A549 (cell line): ENCODE results near the gene PTPRN2. TPM values are rescaled to one million over a fixed set of nuclear protein-coding genes. Genes with fewer than 3 reads are reported as not detected.
A peak's percentile ranks its signal among the peaks of the same experiment; 100 is the strongest.

ENCODE experiments used
- ATAC-seq, 2 experiments: fragments of 200-7000 bp in 1 of 2; fragments of >200 bp in 1 of 2; cut with Nextera tagmentation in 1 of 2; cut with Tn5 transposase in 1 of 2; 3 replicates each; pipeline versions ENCODE4 v1.8.0 to v1.9.1; 2018 to 2020; ENCODE audit warnings: mild to moderate bottlenecking in 1 of 2, moderate library complexity in 1 of 2
- CTCF ChIA-PET: fragments of 300-600 bp; sonication (Branson Sonifier 250); formaldehyde crosslinking; extraction: SDS; loops from one replicate; lab custom pipeline; 2021; ENCODE audit warnings: antibody characterized with exemption, inconsistent platforms; lab: Yijun Ruan, JAX
- POLR2A ChIA-PET: fragments of 350-600 bp; formaldehyde crosslinking; extraction: SDS; loops from one replicate; lab custom pipeline; 2021; ENCODE audit warnings: antibody characterized with exemption, inconsistent platforms; lab: Yijun Ruan, JAX
- DNase-seq, 2 experiments: peaks; one replicate each; pipeline versions ENCODE4 v3.0.0 to v3.0.0-alpha.2; 2011 to 2016; ENCODE audit warnings: low read depth in 1 of 2, low spot score in 1 of 2
- FAIRE-seq: peaks from 2 replicates; lab custom pipeline; 2011; peaks lifted over from hg19 to GRCh38; lab: Jason Lieb, UNC
- H3K27ac ChIP-seq, 2 experiments: fragments of >200 bp; sonication (Bioruptor Twin); formaldehyde crosslinking; 3 replicates each; pipeline ENCODE4 v1.5.1; 2016 to 2017
- H3K4me1 ChIP-seq: fragments of >200 bp; sonication (Bioruptor Twin); formaldehyde crosslinking; 3 replicates; pipeline ENCODE4 v1.6.1; 2016
- H3K4me2 ChIP-seq: fragments of >200 bp; sonication (Bioruptor Twin); formaldehyde crosslinking; 3 replicates; pipeline ENCODE4 v1.6.1; 2016
- H3K4me3 ChIP-seq: fragments of >200 bp; sonication (Bioruptor Twin); formaldehyde crosslinking; 3 replicates; pipeline ENCODE4 v1.5.1; 2016
- H3K9me3 ChIP-seq: fragments of >200 bp; sonication (Bioruptor Twin); formaldehyde crosslinking; 3 replicates; pipeline ENCODE4 v1.6.1; 2016
- ATOH8 ChIP-seq: fragments of 250-450 bp; sonication (Bioruptor Pico); IDR thresholded peaks from 2 replicates; pipeline ENCODE4 v1.5.0; 2020; ENCODE audit warnings: low read depth, mild to moderate bottlenecking, moderate library complexity
- BHLHE40 ChIP-seq: IDR thresholded peaks from 2 replicates; pipeline ENCODE4 v1.6.1; 2012; ENCODE audit warnings: low read depth, low read length, inconsistent platforms
- FOSB ChIP-seq: fragments of 250-450 bp; sonication (Bioruptor Pico); IDR thresholded peaks from 2 replicates; pipeline ENCODE4 v1.5.0; 2020; ENCODE audit warnings: mild to moderate bottlenecking, moderate library complexity
- FOXS1 ChIP-seq: fragments of 250-450 bp; sonication (Bioruptor Pico); IDR thresholded peaks from 2 replicates; pipeline ENCODE4 v1.5.0; 2020; ENCODE audit warnings: mild to moderate bottlenecking, moderate library complexity
- GATA3 ChIP-seq: IDR thresholded peaks from 2 replicates; pipeline ENCODE4 v1.6.1; 2012; ENCODE audit warnings: borderline replicate concordance
- JUN ChIP-seq, 2 experiments: fragments of >200 bp; sonication (Bioruptor Twin); formaldehyde crosslinking; IDR thresholded peaks; 2 replicates in 1 of 2; 3 replicates in 1 of 2; pipeline ENCODE4 v1.6.1; 2016 to 2017
- MAZ ChIP-seq: fragments of 150-350 bp; IDR thresholded peaks from 2 replicates; pipeline ENCODE4 v1.6.1; 2014; ENCODE audit warnings: antibody characterized with exemption, low read depth, low read length, borderline replicate concordance
- NPAS2 ChIP-seq: fragments of 250-450 bp; sonication (Bioruptor Pico); IDR thresholded peaks from 2 replicates; pipeline ENCODE4 v1.8.0; 2022; ENCODE audit warnings: mild to moderate bottlenecking, moderate library complexity, borderline replicate concordance
- NR3C1 ChIP-seq: fragments of >200 bp; sonication (Bioruptor Twin); formaldehyde crosslinking; IDR thresholded peaks from 3 replicates; pipeline ENCODE4 v1.6.1; 2017
- PBX3 ChIP-seq: IDR thresholded peaks from 2 replicates; pipeline ENCODE4 v1.6.1; 2012
- RAD21 ChIP-seq, 2 experiments: fragments of >200 bp in 1 of 2; sonication (Bioruptor Twin) in 1 of 2; formaldehyde crosslinking in 1 of 2; IDR thresholded peaks in 1 of 2; conservative IDR thresholded peaks in 1 of 2; 2 replicates in 1 of 2; 3 replicates in 1 of 2; pipeline ENCODE4 v1.6.1; 2012 to 2018; ENCODE audit warnings: inconsistent platforms in 1 of 2
- REST ChIP-seq: fragments of 200-600 bp; sonication (generic); IDR thresholded peaks from 2 replicates; pipeline ENCODE4 v1.6.1; 2016; ENCODE audit warnings: antibody characterized with exemption, mild to moderate bottlenecking, moderate library complexity
- USF2 ChIP-seq: fragments of 450-650 bp; IDR thresholded peaks from 2 replicates; pipeline ENCODE4 v1.6.1; 2014; ENCODE audit warnings: antibody characterized with exemption
- ZC3H11A ChIP-seq: fragments of 450-650 bp; IDR thresholded peaks from 2 replicates; pipeline ENCODE4 v1.6.1; 2014; ENCODE audit warnings: antibody characterized with exemption, mild to moderate bottlenecking
- ZFP36 ChIP-seq: fragments of 450-650 bp; IDR thresholded peaks from 2 replicates; pipeline ENCODE4 v1.6.1; 2014; ENCODE audit warnings: borderline replicate concordance; ENCODE audit not compliant: partially characterized antibody
- WGBS: methylation state at CpG from one replicate; pipeline ENCODE4 v1.1.6; 2017; ENCODE audit errors: missing lambda C conversion rate; 5-methylcytosine and 5-hydroxymethylcytosine counted together
- polyA plus RNA-seq, 4 experiments: library from polyadenylated mRNA; depleted of rRNA in 3 of 4; stranded (reverse); fragments of >200 nt; fragmentation: RNase III in 1 of 4; extraction: RNeasy Plus Mini Kit Qiagen cat#74134 plus additional on column Dnase treatment in 1 of 4; gene quantifications; 2 replicates in 3 of 4; 3 replicates in 1 of 4; pipeline ENCODE4 v1.2.3, GENCODE V29; 2011 to 2017

Gene PTPRN2
- polyA plus RNA-seq, 2 of the 4 experiments (the other 2 are of a cell fraction), result 0.41 to 1.2 TPM

GRCh38 chr7:158183431-158183830 lies 404.2 kb downstream of the PTPRN2 start:
- H3K9me3 ChIP-seq, result no peaks in the 10 kb centered on the region
- FAIRE-seq (no peak), DNase-seq (no peak), ATAC-seq (no peak)
- no peak overlapping the region for H3K4me2 ChIP-seq
- no peak overlapping the region for H3K27ac ChIP-seq
- POLR2A ChIA-PET, result no interaction called here
- no peak for TF ChIP-seq FOSB (CRISPR knock-in tag)
- TF ChIP-seq ZC3H11A, result no peak
- no peak for TF ChIP-seq JUN (IDR thresholded peaks at IDR 0.05)
- TF ChIP-seq, all 56 proteins: peak for 0
- Histone ChIP-seq H3K4me1 (no peaks in the 10 kb centered on the region), H3K4me3 (no peak overlapping the region)
- CTCF ChIA-PET, result no interaction called here
- WGBS, result 33% methylated on average over 3 of the region's 3 CpGs

GRCh38 chr7:158176561-158177173 lies 411.0 kb downstream of the PTPRN2 start:
- no peak overlapping the region for H3K4me2 ChIP-seq
- CTCF ChIA-PET, result interaction anchor here (0.6 kb wide), 1 partner anchor 1249 kb away, joined by 4 read pairs; no protein-coding TSS in a partner anchor
- H3K9me3 ChIP-seq, result no peaks in the 10 kb centered on the region
- WGBS, result 11% methylated on average over 7 of the region's 7 CpGs
- POLR2A ChIA-PET, result no interaction called here
- H3K4me1 ChIP-seq, result no peaks in the 10 kb centered on the region
- H3K27ac ChIP-seq, result no peak overlapping the region
- no peak overlapping the region for H3K4me3 ChIP-seq
- FAIRE-seq (no peak), ATAC-seq (no peak), DNase-seq (no peak)
- TF ChIP-seq ATOH8 (CRISPR knock-in tag) (no peak), NPAS2 (CRISPR knock-in tag) (no peak), MAZ (no peak), USF2 (no peak), JUN (IDR thresholded peaks at IDR 0.05) (no peak), PBX3 (no peak)

GRCh38 chr7:158175779-158176178 lies 411.8 kb downstream of the PTPRN2 start:
- Histone ChIP-seq H3K4me1 (no peaks in the 10 kb centered on the region), H3K4me3 (no peak overlapping the region), H3K9me3 (no peaks in the 10 kb centered on the region), H3K4me2 (no peak overlapping the region), H3K27ac (no peak overlapping the region)
- ChIA-PET CTCF (no interaction called here), POLR2A (no interaction called here)
- 31% methylated on average over 14 of the region's 15 CpGs for WGBS
- DNase-seq (no peak), FAIRE-seq (no peak), ATAC-seq (0 out of 6 replicates have a peak, but pooled peaks of 1 of the 2 experiments have one; percentile 19)
- no peak for TF ChIP-seq ZFP36
- TF ChIP-seq RAD21 (conservative IDR thresholded peaks at IDR 0.05 in 1 of 2, IDR thresholded peaks at IDR 0.05 in 1 of 2), result no peak
- TF ChIP-seq FOXS1 (CRISPR knock-in tag), result no peak
- no peak for TF ChIP-seq PBX3
- no peak for TF ChIP-seq BHLHE40
- TF ChIP-seq GATA3, result no peak
- TF ChIP-seq REST, result no peak
- TF ChIP-seq NR3C1, result no peak
